ENCODE results near the gene SLC26A1. TPM values are rescaled to one million over a fixed set of nuclear protein-coding genes. Genes with fewer than 3 reads are reported as not detected.

Gene SLC26A1
- total RNA-seq, 1 experiment from 2014 or later: 0.16 TPM

GRCh38 chr4:1030559-1030958 lies 37.4 kb upstream of the SLC26A1 start:
- Mint-ChIP-seq H3K36me3 (ENCODE audit: insufficient read depth, unreplicated experiment) (peaks cover 23% of the 10 kb centered on the region), H3K27ac (ENCODE audit: low read depth, unreplicated experiment) (no peak overlapping the region), H3K9me3 (ENCODE audit: unreplicated experiment) (no peaks in the 10 kb centered on the region), H3K4me1 (ENCODE audit: insufficient read depth, unreplicated experiment) (no peaks in the 10 kb centered on the region), H3K4me3 (ENCODE audit: unreplicated experiment) (no peak overlapping the region), H3K27me3 (ENCODE audit: insufficient read depth, unreplicated experiment) (no peaks in the 10 kb centered on the region)
- intact Hi-C loops (cut with micrococcal nuclease): no loop called here
- no TSS peak for BruUV-seq (replicated peaks)
- no peak for TF ChIP-seq CTCF (IDR thresholded peaks at IDR 0.05; ENCODE audit: unreplicated experiment)
- ChIA-PET CTCF (interaction anchor here (0.6 kb wide), 1 partner anchor 24 kb away, joined by 4 read pairs; no protein-coding TSS in a partner anchor), POLR2A (no interaction called here)
- no peak for DNase-seq (ENCODE audit: unreplicated experiment)

- Mint-ChIP-seq H3K4me3 (ENCODE audit: unreplicated experiment) (no peak overlapping the region), H3K4me1 (ENCODE audit: insufficient read depth, unreplicated experiment) (no peaks in the 10 kb centered on the region), H3K36me3 (ENCODE audit: insufficient read depth, unreplicated experiment) (peaks cover 28% of the 10 kb centered on the region), H3K27ac (ENCODE audit: low read depth, unreplicated experiment) (no peak overlapping the region), H3K27me3 (ENCODE audit: insufficient read depth, unreplicated experiment) (no peaks in the 10 kb centered on the region), H3K9me3 (ENCODE audit: unreplicated experiment) (no peaks in the 10 kb centered on the region)
- ChIA-PET POLR2A (no interaction called here), CTCF (no interaction called here)
- intact Hi-C loops (cut with micrococcal nuclease): no loop called here
- TF ChIP-seq CTCF (IDR thresholded peaks at IDR 0.05; ENCODE audit: unreplicated experiment): no peak
- BruUV-seq (replicated peaks): no TSS peak
- no peak for DNase-seq (ENCODE audit: unreplicated experiment)
Observed at GRCh38 chr4:1030031-1030430, 36.8 kb upstream of the SLC26A1 start.

- no peak overlapping the region for H3K4me3 Mint-ChIP-seq (ENCODE audit: unreplicated experiment)
- CTCF ChIA-PET: no interaction called here
- no peaks in the 10 kb centered on the region for H3K27me3 Mint-ChIP-seq (ENCODE audit: insufficient read depth, unreplicated experiment)
- H3K36me3 Mint-ChIP-seq (ENCODE audit: insufficient read depth, unreplicated experiment): peaks cover 27% of the 10 kb centered on the region
- H3K27ac Mint-ChIP-seq (ENCODE audit: low read depth, unreplicated experiment): no peak overlapping the region
- intact Hi-C loops (cut with micrococcal nuclease): no loop called here
- BruUV-seq (replicated peaks): no TSS peak
- no peaks in the 10 kb centered on the region for H3K4me1 Mint-ChIP-seq (ENCODE audit: insufficient read depth, unreplicated experiment)
- POLR2A ChIA-PET: no interaction called here
- TF ChIP-seq CTCF (IDR thresholded peaks at IDR 0.05; ENCODE audit: unreplicated experiment): no peak
- no peaks in the 10 kb centered on the region for H3K9me3 Mint-ChIP-seq (ENCODE audit: unreplicated experiment)
- no peak for DNase-seq (ENCODE audit: unreplicated experiment)
Observed at GRCh38 chr4:1029529-1029928, 36.3 kb upstream of the SLC26A1 start.

- Mint-ChIP-seq H3K4me1 (ENCODE audit: insufficient read depth, unreplicated experiment) (no peaks in the 10 kb centered on the region), H3K36me3 (ENCODE audit: insufficient read depth, unreplicated experiment) (peaks cover 26% of the 10 kb centered on the region), H3K27ac (ENCODE audit: low read depth, unreplicated experiment) (no peak overlapping the region), H3K27me3 (ENCODE audit: insufficient read depth, unreplicated experiment) (no peaks in the 10 kb centered on the region), H3K4me3 (ENCODE audit: unreplicated experiment) (no peak overlapping the region), H3K9me3 (ENCODE audit: unreplicated experiment) (no peaks in the 10 kb centered on the region)
- intact Hi-C loops (cut with micrococcal nuclease): no loop called here
- no peak for DNase-seq (ENCODE audit: unreplicated experiment)
- no peak for TF ChIP-seq CTCF (IDR thresholded peaks at IDR 0.05; ENCODE audit: unreplicated experiment)
- BruUV-seq (replicated peaks): no TSS peak
- CTCF ChIA-PET: interaction anchor here (0.6 kb wide), 1 partner anchor 321 kb away, joined by 3 read pairs; no protein-coding TSS in a partner anchor
- POLR2A ChIA-PET: no interaction called here
Observed at GRCh38 chr4:1028574-1029220, 35.5 kb upstream of the SLC26A1 start.
